Suprapubic skin (tissue), 4 donors: Measurements from ENCODE around the gene NEUROD6. TPM values are rescaled to one million over a fixed set of nuclear protein-coding genes. Genes with fewer than 3 reads are reported as not detected.

Source experiments
- DNase-seq, 2 donors: peaks; one replicate each; pipeline ENCODE4 v3.0.0-alpha.2; 2019; ENCODE audit warnings: low spot score in 2 of 2
- H3K27ac ChIP-seq: fragments of 200-600 bp; sonication (generic); one replicate; pipeline ENCODE4 v1.5.1; 2019
- H3K27me3 ChIP-seq: fragments of 200-600 bp; sonication (generic); one replicate; pipeline ENCODE4 v1.5.1; 2019
- H3K36me3 ChIP-seq: fragments of 200-600 bp; sonication (generic); one replicate; pipeline ENCODE4 v1.5.1; 2019
- H3K4me1 ChIP-seq: fragments of 200-600 bp; sonication (generic); one replicate; pipeline ENCODE4 v1.5.1; 2019
- H3K4me3 ChIP-seq: fragments of 200-600 bp; sonication (generic); one replicate; pipeline ENCODE4 v1.5.1; 2019; ENCODE audit warnings: mild to moderate bottlenecking
- H3K9me3 ChIP-seq: fragments of 200-600 bp; sonication (generic); one replicate; pipeline ENCODE4 v1.5.1; 2019
- EP300 ChIP-seq: sonication (generic); formaldehyde crosslinking; IDR thresholded peaks from one replicate; pipeline ENCODE4 v1.6.1; 2017; ENCODE audit warnings: antibody characterized with exemption
- POLR2A ChIP-seq, 2 donors: fragments of 450-650 bp; IDR thresholded peaks; one replicate each; pipeline ENCODE4 v1.6.1; 2017; ENCODE audit warnings: antibody characterized with exemption in 2 of 2, mild to moderate bottlenecking in 2 of 2, moderate library complexity in 2 of 2
- POLR2AphosphoS5 ChIP-seq, 3 donors: sonication (generic); formaldehyde crosslinking; IDR thresholded peaks; one replicate each; pipeline ENCODE4 v1.6.1; 2017; ENCODE audit warnings: antibody characterized with exemption in 3 of 3
- WGBS: methylation state at CpG from one replicate; pipeline ENCODE4 v1.1.5; 2018; 5-methylcytosine and 5-hydroxymethylcytosine counted together
- total RNA-seq, 4 donors: library from RNA; depleted of rRNA; stranded (reverse); fragments of >200 nt; gene quantifications; one replicate each; pipeline ENCODE4 v1.1.0, GENCODE V29; 2016
- TF ChIP-seq, protein P1 (sequence below), 2 donors: fragments of 200-600 bp in 1 of 2; fragments of 450-650 bp in 1 of 2; sonication (generic) in 1 of 2; IDR thresholded peaks; one replicate each; pipeline ENCODE4 v1.5.1; 2016 to 2019; ENCODE audit warnings: antibody characterized with exemption in 2 of 2, mild to moderate bottlenecking in 1 of 2, moderate library complexity in 1 of 2

The NEUROD6 gene
- total RNA-seq, 4 donors from 2014 or later, result not detected

DNA sequence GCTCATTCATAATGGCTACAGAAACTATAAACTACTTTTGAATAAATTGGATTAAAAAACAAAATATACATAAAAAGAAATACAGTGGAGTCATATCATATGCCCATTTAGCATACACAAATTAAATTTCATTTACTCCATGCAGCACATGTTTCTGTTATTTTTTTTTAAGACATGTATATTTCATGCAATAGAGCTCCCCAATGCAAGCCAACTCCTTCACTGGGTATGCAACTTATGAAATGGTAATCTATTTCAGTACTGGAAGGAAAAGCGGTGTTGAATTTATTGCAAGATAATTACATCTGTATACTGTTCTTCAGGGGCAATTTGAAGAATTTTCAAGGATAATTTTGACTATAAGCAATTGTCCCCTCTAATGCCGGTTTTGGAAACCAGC, 49.9 kb downstream of the NEUROD6 start:
- DNase-seq, result no peak
- WGBS, result 81% methylated on average over 2 of the region's 2 CpGs
- no peak overlapping the region for H3K4me3 ChIP-seq
- H3K36me3 ChIP-seq, result no peaks in the 10 kb centered on the region
- H3K27ac ChIP-seq, result no peak overlapping the region
- no peaks in the 10 kb centered on the region for H3K9me3 ChIP-seq
- TF ChIP-seq, protein P1, sequence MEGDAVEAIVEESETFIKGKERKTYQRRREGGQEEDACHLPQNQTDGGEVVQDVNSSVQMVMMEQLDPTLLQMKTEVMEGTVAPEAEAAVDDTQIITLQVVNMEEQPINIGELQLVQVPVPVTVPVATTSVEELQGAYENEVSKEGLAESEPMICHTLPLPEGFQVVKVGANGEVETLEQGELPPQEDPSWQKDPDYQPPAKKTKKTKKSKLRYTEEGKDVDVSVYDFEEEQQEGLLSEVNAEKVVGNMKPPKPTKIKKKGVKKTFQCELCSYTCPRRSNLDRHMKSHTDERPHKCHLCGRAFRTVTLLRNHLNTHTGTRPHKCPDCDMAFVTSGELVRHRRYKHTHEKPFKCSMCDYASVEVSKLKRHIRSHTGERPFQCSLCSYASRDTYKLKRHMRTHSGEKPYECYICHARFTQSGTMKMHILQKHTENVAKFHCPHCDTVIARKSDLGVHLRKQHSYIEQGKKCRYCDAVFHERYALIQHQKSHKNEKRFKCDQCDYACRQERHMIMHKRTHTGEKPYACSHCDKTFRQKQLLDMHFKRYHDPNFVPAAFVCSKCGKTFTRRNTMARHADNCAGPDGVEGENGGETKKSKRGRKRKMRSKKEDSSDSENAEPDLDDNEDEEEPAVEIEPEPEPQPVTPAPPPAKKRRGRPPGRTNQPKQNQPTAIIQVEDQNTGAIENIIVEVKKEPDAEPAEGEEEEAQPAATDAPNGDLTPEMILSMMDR (IDR thresholded peaks at IDR 0.05), result no peak
- no peak for TF ChIP-seq EP300
- TF ChIP-seq POLR2A (IDR thresholded peaks at IDR 0.05), result no peak
- TF ChIP-seq POLR2AphosphoS5 (IDR thresholded peaks at IDR 0.05), result no peak
- peaks cover 6% of the 10 kb centered on the region for H3K27me3 ChIP-seq
- no peaks in the 10 kb centered on the region for H3K4me1 ChIP-seq

Other genes with a start within 250 kb of the NEUROD6 start
- 10 to 100 TPM in 2 of 4 donors, 1 to 10 TPM in 2; 4.4 to 27.7 (median 7.9) TPM for gene ITPRID1, start 173.4 kb upstream of the NEUROD6 start, total RNA-seq